ACC112 (cell line): ENCODE data around the gene GUCY1A2.

ENCODE experiments used
- H2AFZ ChIP-seq: fragments of 200-600 bp; sonication (generic); one replicate; pipeline ENCODE4 v1.6.0; 2017; ENCODE audit warnings: antibody characterized with exemption, low read length; ENCODE audit not compliant: unreplicated experiment
- H3K27ac ChIP-seq: fragments of 200-600 bp; sonication (generic); 2 replicates; pipeline ENCODE4 v1.5.1; 2014; ENCODE audit warnings: low read depth, mild to moderate bottlenecking, antibody characterized with exemption, low read length, moderate library complexity
- H3K27me3 ChIP-seq: fragments of 200-600 bp; sonication (generic); 2 replicates; pipeline ENCODE4 v1.6.1; 2014; ENCODE audit warnings: mild to moderate bottlenecking, antibody characterized with exemption, low read length, moderate library complexity, mixed read lengths; ENCODE audit not compliant: insufficient read depth
- H3K36me3 ChIP-seq: fragments of 200-600 bp; sonication (generic); 2 replicates; pipeline ENCODE4 v1.6.1; 2016; ENCODE audit warnings: mild to moderate bottlenecking, antibody characterized with exemption, low read length, moderate library complexity, mixed read lengths; ENCODE audit not compliant: insufficient read depth
- H3K4me1 ChIP-seq: fragments of 200-600 bp; sonication (generic); one replicate; pipeline ENCODE4 v1.6.1; 2016; ENCODE audit warnings: low read length, mixed read lengths; ENCODE audit not compliant: insufficient read depth, unreplicated experiment, control insufficient read depth
- H3K4me3 ChIP-seq: fragments of 200-600 bp; sonication (generic); 2 replicates; pipeline ENCODE4 v1.5.1; 2014; ENCODE audit warnings: mild to moderate bottlenecking, low read depth, low read length
- H3K79me2 ChIP-seq: fragments of 200-600 bp; sonication (generic); one replicate; pipeline ENCODE4 v1.6.0; 2016; ENCODE audit warnings: low read length; ENCODE audit not compliant: control insufficient read depth, unreplicated experiment, insufficient read depth

The GUCY1A2 gene

GRCh38 chr11:106714199-106714598 lies 304.1 kb downstream of the GUCY1A2 start:
- H2AFZ ChIP-seq = no peak overlapping the region
- H3K27ac ChIP-seq = no peak overlapping the region
- H3K4me3 ChIP-seq = no peak overlapping the region
- no peaks in the 10 kb centered on the region for H3K36me3 ChIP-seq
- no peaks in the 10 kb centered on the region for H3K79me2 ChIP-seq
- no peaks in the 10 kb centered on the region for H3K4me1 ChIP-seq
- H3K27me3 ChIP-seq = no peaks in the 10 kb centered on the region

DNA sequence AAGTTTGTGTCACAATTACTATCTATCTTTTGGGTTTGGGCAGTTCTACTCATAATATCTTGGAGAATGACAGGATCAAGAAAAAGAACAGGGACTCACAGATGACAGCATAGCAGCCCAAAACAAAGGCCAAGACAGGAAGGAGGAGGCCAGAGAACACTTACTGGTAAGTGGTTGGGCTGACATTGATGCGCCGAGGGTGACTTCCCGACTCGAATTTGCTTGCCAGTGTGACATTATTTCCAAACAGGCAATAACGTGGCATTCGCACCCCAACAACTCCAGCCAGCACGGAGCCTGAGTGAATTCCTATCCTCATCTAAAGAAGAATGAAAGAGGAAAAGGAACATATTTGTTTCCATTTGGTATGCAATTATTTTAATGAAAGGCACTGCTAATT lies 309.9 kb downstream of the GUCY1A2 start:
- no peaks in the 10 kb centered on the region for H3K79me2 ChIP-seq
- no peaks in the 10 kb centered on the region for H3K27me3 ChIP-seq
- H3K27ac ChIP-seq = no peak overlapping the region
- peaks cover 4% of the 10 kb centered on the region for H3K4me1 ChIP-seq
- no peaks in the 10 kb centered on the region for H3K36me3 ChIP-seq
- H2AFZ ChIP-seq = no peak overlapping the region
- no peak overlapping the region for H3K4me3 ChIP-seq

DNA sequence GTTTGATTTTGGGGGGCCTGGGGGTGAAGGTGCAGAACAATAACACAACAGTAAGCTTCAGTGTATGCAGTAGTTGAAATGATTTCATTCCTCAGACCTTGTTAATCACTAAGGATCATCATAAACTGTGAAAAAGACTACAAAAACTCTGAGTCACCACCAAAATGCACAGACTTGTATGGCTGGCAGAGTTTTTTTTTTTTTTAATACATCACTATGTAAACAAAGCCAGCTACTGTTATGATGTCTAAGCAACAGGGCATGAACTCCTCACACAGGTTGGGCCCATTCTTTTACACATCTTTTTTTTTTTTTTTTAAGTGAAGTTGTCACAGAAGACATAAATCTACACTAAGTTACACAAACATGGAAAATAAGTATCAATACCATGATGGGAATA lies 311.9 kb downstream of the GUCY1A2 start:
- Histone ChIP-seq H3K27ac (peak overlapping the region; percentile 46; the same call in 1 of the 2 replicates), H3K4me1 (peaks cover 4% of the 10 kb centered on the region)

GRCh38 chr11:106702805-106703204 lies 315.5 kb downstream of the GUCY1A2 start:
- H3K27me3 ChIP-seq = no peaks in the 10 kb centered on the region
- no peak overlapping the region for H3K4me3 ChIP-seq
- H3K79me2 ChIP-seq = no peaks in the 10 kb centered on the region
- no peaks in the 10 kb centered on the region for H3K36me3 ChIP-seq
- no peak overlapping the region for H2AFZ ChIP-seq
- no peak overlapping the region for H3K27ac ChIP-seq
- H3K4me1 ChIP-seq = peaks cover 4% of the 10 kb centered on the region

More for the DNA sequence above, 311.9 kb downstream of the GUCY1A2 start:
- no peaks in the 10 kb centered on the region for H3K79me2 ChIP-seq
- no peaks in the 10 kb centered on the region for H3K27me3 ChIP-seq
- H3K4me3 ChIP-seq = no peak overlapping the region
- H2AFZ ChIP-seq = no peak overlapping the region
- H3K36me3 ChIP-seq = no peaks in the 10 kb centered on the region

GRCh38 chr11:106697058-106697457 lies 321.2 kb downstream of the GUCY1A2 start:
- Histone ChIP-seq H3K79me2 (no peaks in the 10 kb centered on the region), H3K27ac (no peak overlapping the region), H3K27me3 (no peaks in the 10 kb centered on the region), H3K4me3 (no peak overlapping the region), H2AFZ (no peak overlapping the region), H3K36me3 (no peaks in the 10 kb centered on the region), H3K4me1 (no peaks in the 10 kb centered on the region)

- H3K79me2 ChIP-seq = no peaks in the 10 kb centered on the region
- H3K4me3 ChIP-seq = no peak overlapping the region
- H3K27ac ChIP-seq = no peak overlapping the region
- H3K27me3 ChIP-seq = no peaks in the 10 kb centered on the region
- H3K36me3 ChIP-seq = no peaks in the 10 kb centered on the region
- H3K4me1 ChIP-seq = no peaks in the 10 kb centered on the region
- H2AFZ ChIP-seq = no peak overlapping the region
These were observed 322.8 kb downstream of the GUCY1A2 start for GRCh38 chr11:106695506-106695905.

DNA sequence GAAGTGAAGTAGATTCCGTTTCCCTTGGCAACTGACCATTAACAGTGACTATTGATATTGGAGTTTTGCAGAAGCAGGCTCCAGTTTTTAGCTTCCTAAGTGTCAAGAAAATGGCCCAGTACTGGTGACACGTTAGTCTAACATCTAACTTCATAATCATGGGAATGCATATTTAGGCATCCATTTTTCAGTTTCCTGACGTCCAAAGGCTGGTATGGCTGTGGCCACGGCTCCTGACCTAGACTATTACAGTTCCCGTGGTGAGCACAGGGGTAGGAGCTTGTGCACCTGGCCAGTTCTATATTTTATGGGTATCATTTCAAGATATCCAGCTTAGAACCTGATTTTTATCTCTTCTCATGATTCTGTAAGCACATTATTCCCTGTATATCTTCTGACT lies 323.8 kb downstream of the GUCY1A2 start:
- Histone ChIP-seq H2AFZ (no peak overlapping the region), H3K4me1 (no peaks in the 10 kb centered on the region), H3K27ac (no peak overlapping the region), H3K27me3 (no peaks in the 10 kb centered on the region), H3K4me3 (no peak overlapping the region), H3K36me3 (no peaks in the 10 kb centered on the region), H3K79me2 (no peaks in the 10 kb centered on the region)

DNA sequence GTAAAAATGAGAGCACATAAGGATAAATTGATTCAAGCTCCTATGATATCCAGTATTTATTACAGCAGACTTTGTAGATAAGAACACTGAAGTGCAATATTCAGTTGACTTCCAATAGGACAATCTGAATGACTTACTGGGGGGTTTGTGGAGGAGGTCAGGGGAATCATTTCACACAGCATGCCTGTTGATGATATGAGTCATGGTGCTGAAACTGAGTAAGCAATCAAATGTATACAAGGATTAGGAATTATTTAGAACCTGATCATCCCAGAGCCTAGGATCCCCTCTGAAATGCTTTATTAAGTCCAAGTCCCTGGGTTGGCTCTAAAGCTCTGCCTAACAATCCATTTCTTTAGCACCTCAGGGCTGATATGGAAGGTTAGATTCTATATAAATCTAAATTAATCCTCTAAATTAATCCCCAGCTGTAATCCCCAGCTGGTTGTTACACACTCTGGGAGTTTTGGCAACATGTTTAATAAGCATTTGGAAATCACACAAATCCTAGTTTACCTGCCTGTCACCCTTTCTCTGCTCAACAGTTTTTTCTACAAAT lies 326.4 kb downstream of the GUCY1A2 start:
- Histone ChIP-seq H2AFZ (no peak overlapping the region), H3K36me3 (no peaks in the 10 kb centered on the region), H3K4me3 (no peak overlapping the region), H3K79me2 (no peaks in the 10 kb centered on the region), H3K4me1 (no peaks in the 10 kb centered on the region), H3K27me3 (no peaks in the 10 kb centered on the region), H3K27ac (no peak overlapping the region)

DNA sequence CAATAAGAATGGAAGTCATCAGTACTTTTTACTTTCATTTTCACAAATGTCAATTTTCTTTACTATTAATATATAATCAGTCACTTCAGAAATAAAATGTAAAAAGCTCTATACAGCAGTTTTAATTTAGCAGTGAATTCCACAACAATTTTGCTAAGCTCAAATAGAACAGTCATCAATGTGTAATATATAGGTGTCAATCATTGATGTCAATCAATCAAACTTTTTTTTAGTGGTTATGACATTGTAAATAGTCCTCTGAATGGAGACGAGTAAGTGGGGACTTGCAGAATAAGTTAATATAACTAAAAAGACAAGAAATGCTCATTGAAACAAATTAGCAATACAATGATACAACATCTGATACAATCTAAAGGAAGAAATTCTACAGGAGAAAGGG lies 327.4 kb downstream of the GUCY1A2 start:
- Histone ChIP-seq H3K4me1 (no peaks in the 10 kb centered on the region), H3K4me3 (no peak overlapping the region), H3K27me3 (no peaks in the 10 kb centered on the region), H3K36me3 (no peaks in the 10 kb centered on the region), H3K79me2 (no peaks in the 10 kb centered on the region), H2AFZ (peak overlapping the region; percentile 15), H3K27ac (no peak overlapping the region)

DNA sequence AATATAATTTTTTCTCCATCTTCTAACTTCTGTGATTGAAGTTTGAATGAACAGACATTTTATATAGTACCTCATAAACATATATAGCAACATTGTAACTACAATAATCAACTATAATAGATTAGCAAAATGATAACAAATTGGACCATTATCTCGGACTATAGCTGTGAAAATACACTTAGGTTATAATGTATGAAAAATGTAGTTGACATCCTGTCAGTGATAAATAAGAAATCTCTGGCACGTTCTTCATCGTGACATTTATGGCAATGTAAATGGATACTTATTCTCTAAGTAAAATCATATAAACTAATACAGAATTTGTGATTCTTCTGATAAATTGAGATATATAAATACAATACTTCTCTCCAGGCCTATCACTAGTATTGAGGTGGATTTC lies 333.3 kb downstream of the GUCY1A2 start:
- Histone ChIP-seq H3K27ac (no peak overlapping the region), H3K4me1 (no peaks in the 10 kb centered on the region), H3K27me3 (no peaks in the 10 kb centered on the region), H3K79me2 (no peaks in the 10 kb centered on the region), H2AFZ (no peak overlapping the region), H3K36me3 (no peaks in the 10 kb centered on the region), H3K4me3 (no peak overlapping the region)

- no peak overlapping the region for H3K27ac ChIP-seq
- H3K4me3 ChIP-seq = no peak overlapping the region
- no peaks in the 10 kb centered on the region for H3K27me3 ChIP-seq
- H2AFZ ChIP-seq = no peak overlapping the region
- no peaks in the 10 kb centered on the region for H3K4me1 ChIP-seq
- H3K79me2 ChIP-seq = no peaks in the 10 kb centered on the region
- no peaks in the 10 kb centered on the region for H3K36me3 ChIP-seq
These were observed 334.8 kb downstream of the GUCY1A2 start for GRCh38 chr11:106683435-106683834.
